Measurements from ENCODE around the gene FDX1.

FDX1 gene

GRCh38 chr11:110474578-110474977, 44.8 kb downstream of the FDX1 start:
- WGBS (ENCODE audit: extremely low coverage, insufficient coverage, insufficient read length), result no CpG with 5 or more reads among the region's 1 CpG
- no peak overlapping the region for H2AK5ac ChIP-seq (ENCODE audit: low read length)
- H2BK12ac ChIP-seq (ENCODE audit: low read length), result no peak overlapping the region
- no peak overlapping the region for H3K14ac ChIP-seq (ENCODE audit: low read length)
- no peak overlapping the region for H3K4ac ChIP-seq (ENCODE audit: low read depth, low read length)
- no peak overlapping the region for H4K8ac ChIP-seq (ENCODE audit: low read depth, low read length)
- H2BK5ac ChIP-seq (ENCODE audit: low read depth, low read length, poor library complexity), result no peak overlapping the region
- H3K4me1 ChIP-seq (ENCODE audit: control insufficient read depth in 1 of 2, insufficient read depth in 2 of 2, low read length in 2 of 2), result no peaks in the 10 kb centered on the region
- DNase-seq, result no peak
- no peak overlapping the region for H3K27ac ChIP-seq (ENCODE audit: low read depth, low read length)
- no peak overlapping the region for H2AFZ ChIP-seq (ENCODE audit: insufficient read depth, low read length, poor library complexity)
- H3K79me2 ChIP-seq (ENCODE audit: control insufficient read depth, insufficient read depth, low read length, poor library complexity), result no peaks in the 10 kb centered on the region
- H3K23ac ChIP-seq (ENCODE audit: low read length), result no peak overlapping the region
- no peaks in the 10 kb centered on the region for H3K36me3 ChIP-seq (ENCODE audit: control insufficient read depth in 1 of 2, insufficient read depth in 2 of 2, low read length in 2 of 2)
- no peak overlapping the region for H3K9ac ChIP-seq (ENCODE audit: low read length)
- H3K79me1 ChIP-seq (ENCODE audit: low read length), result no peaks in the 10 kb centered on the region
- H4K12ac ChIP-seq (ENCODE audit: low read depth, low read length), result no peak overlapping the region
- H3K27me3 ChIP-seq (ENCODE audit: insufficient read depth, low read length), result no peaks in the 10 kb centered on the region
- no peak overlapping the region for H4K91ac ChIP-seq (ENCODE audit: low read depth, low read length)
- H3K4me2 ChIP-seq (ENCODE audit: low read length), result no peak overlapping the region
- no peak overlapping the region for H3K18ac ChIP-seq (ENCODE audit: low read length)
- no peak overlapping the region for H2BK120ac ChIP-seq (ENCODE audit: insufficient read depth, low read length, poor library complexity)
- no peaks in the 10 kb centered on the region for H3K9me3 ChIP-seq (ENCODE audit: insufficient read depth, low read depth, low read length)
- H3K4me3 ChIP-seq (ENCODE audit: low read depth, low read length), result no peak overlapping the region

- Histone ChIP-seq H2BK120ac (ENCODE audit: insufficient read depth, low read length, poor library complexity) (no peak overlapping the region), H4K8ac (ENCODE audit: low read depth, low read length) (no peak overlapping the region), H3K4ac (ENCODE audit: low read depth, low read length) (no peak overlapping the region), H3K14ac (ENCODE audit: low read length) (no peak overlapping the region), H3K27ac (ENCODE audit: low read depth, low read length) (no peak overlapping the region), H4K12ac (ENCODE audit: low read depth, low read length) (no peak overlapping the region), H4K91ac (ENCODE audit: low read depth, low read length) (no peak overlapping the region), H2BK5ac (ENCODE audit: low read depth, low read length, poor library complexity) (no peak overlapping the region), H2AK5ac (ENCODE audit: low read length) (no peak overlapping the region), H3K27me3 (ENCODE audit: insufficient read depth, low read length) (no peaks in the 10 kb centered on the region), H3K18ac (ENCODE audit: low read length) (no peak overlapping the region), H2BK12ac (ENCODE audit: low read length) (no peak overlapping the region), H3K79me1 (ENCODE audit: low read length) (no peaks in the 10 kb centered on the region), H3K9ac (ENCODE audit: low read length) (no peak overlapping the region), H3K4me2 (ENCODE audit: low read length) (no peak overlapping the region), H3K4me1 (ENCODE audit: control insufficient read depth in 1 of 2, insufficient read depth in 2 of 2, low read length in 2 of 2) (no peaks in the 10 kb centered on the region), H3K9me3 (ENCODE audit: insufficient read depth, low read depth, low read length) (no peaks in the 10 kb centered on the region), H3K79me2 (ENCODE audit: control insufficient read depth, insufficient read depth, low read length, poor library complexity) (no peaks in the 10 kb centered on the region), H2AFZ (ENCODE audit: insufficient read depth, low read length, poor library complexity) (no peak overlapping the region), H3K36me3 (ENCODE audit: control insufficient read depth in 1 of 2, insufficient read depth in 2 of 2, low read length in 2 of 2) (no peaks in the 10 kb centered on the region), H3K4me3 (ENCODE audit: low read depth, low read length) (no peak overlapping the region), H3K23ac (ENCODE audit: low read length) (no peak overlapping the region)
- WGBS (ENCODE audit: extremely low coverage, insufficient coverage, insufficient read length), result no CpG with 5 or more reads among the region's 1 CpG
- DNase-seq, result no peak
Measured at GRCh38 chr11:110475671-110476070, 45.9 kb downstream of the FDX1 start.

GRCh38 chr11:110478410-110478809, 48.7 kb downstream of the FDX1 start:
- no peaks in the 10 kb centered on the region for H3K79me1 ChIP-seq (ENCODE audit: low read length)
- H3K23ac ChIP-seq (ENCODE audit: low read length), result no peak overlapping the region
- WGBS (ENCODE audit: extremely low coverage, insufficient coverage, insufficient read length), result no CpG with 5 or more reads among the region's 12 CpGs
- H2BK12ac ChIP-seq (ENCODE audit: low read length), result no peak overlapping the region
- H2AK5ac ChIP-seq (ENCODE audit: low read length), result no peak overlapping the region
- H2BK120ac ChIP-seq (ENCODE audit: insufficient read depth, low read length, poor library complexity), result no peak overlapping the region
- H3K18ac ChIP-seq (ENCODE audit: low read length), result no peak overlapping the region
- H2AFZ ChIP-seq (ENCODE audit: insufficient read depth, low read length, poor library complexity), result no peak overlapping the region
- peak; percentile 42 to 70 for DNase-seq
- no peak overlapping the region for H2BK5ac ChIP-seq (ENCODE audit: low read depth, low read length, poor library complexity)
- no peak overlapping the region for H3K27ac ChIP-seq (ENCODE audit: low read depth, low read length)
- no peaks in the 10 kb centered on the region for H3K27me3 ChIP-seq (ENCODE audit: insufficient read depth, low read length)
- no peak overlapping the region for H3K14ac ChIP-seq (ENCODE audit: low read length)
- H4K91ac ChIP-seq (ENCODE audit: low read depth, low read length), result no peak overlapping the region
- no peak overlapping the region for H3K4me2 ChIP-seq (ENCODE audit: low read length)
- no peak overlapping the region for H3K9ac ChIP-seq (ENCODE audit: low read length)
- no peak overlapping the region for H3K4me3 ChIP-seq (ENCODE audit: low read depth, low read length)
- H4K8ac ChIP-seq (ENCODE audit: low read depth, low read length), result no peak overlapping the region
- H3K4ac ChIP-seq (ENCODE audit: low read depth, low read length), result no peak overlapping the region
- no peaks in the 10 kb centered on the region for H3K9me3 ChIP-seq (ENCODE audit: insufficient read depth, low read depth, low read length)
- no peak overlapping the region for H4K12ac ChIP-seq (ENCODE audit: low read depth, low read length)
- no peaks in the 10 kb centered on the region for H3K4me1 ChIP-seq (ENCODE audit: control insufficient read depth in 1 of 2, insufficient read depth in 2 of 2, low read length in 2 of 2)
- no peaks in the 10 kb centered on the region for H3K36me3 ChIP-seq (ENCODE audit: control insufficient read depth in 1 of 2, insufficient read depth in 2 of 2, low read length in 2 of 2)
- no peaks in the 10 kb centered on the region for H3K79me2 ChIP-seq (ENCODE audit: control insufficient read depth, insufficient read depth, low read length, poor library complexity)

- H3K79me2 ChIP-seq (ENCODE audit: control insufficient read depth, insufficient read depth, low read length, poor library complexity), result no peaks in the 10 kb centered on the region
- H3K9me3 ChIP-seq (ENCODE audit: insufficient read depth, low read depth, low read length), result no peaks in the 10 kb centered on the region
- H3K4me2 ChIP-seq (ENCODE audit: low read length), result no peak overlapping the region
- H4K91ac ChIP-seq (ENCODE audit: low read depth, low read length), result no peak overlapping the region
- no peak overlapping the region for H3K4me3 ChIP-seq (ENCODE audit: low read depth, low read length)
- no peak overlapping the region for H4K12ac ChIP-seq (ENCODE audit: low read depth, low read length)
- no peak overlapping the region for H2BK5ac ChIP-seq (ENCODE audit: low read depth, low read length, poor library complexity)
- no peak overlapping the region for H2BK12ac ChIP-seq (ENCODE audit: low read length)
- H3K27ac ChIP-seq (ENCODE audit: low read depth, low read length), result no peak overlapping the region
- no peak overlapping the region for H3K18ac ChIP-seq (ENCODE audit: low read length)
- DNase-seq, result peak; percentile 83 to 98
- no peak overlapping the region for H3K23ac ChIP-seq (ENCODE audit: low read length)
- H3K27me3 ChIP-seq (ENCODE audit: insufficient read depth, low read length), result no peaks in the 10 kb centered on the region
- H2BK120ac ChIP-seq (ENCODE audit: insufficient read depth, low read length, poor library complexity), result no peak overlapping the region
- no peaks in the 10 kb centered on the region for H3K79me1 ChIP-seq (ENCODE audit: low read length)
- no peak overlapping the region for H2AFZ ChIP-seq (ENCODE audit: insufficient read depth, low read length, poor library complexity)
- no CpG with 5 or more reads among the region's 5 CpGs for WGBS (ENCODE audit: extremely low coverage, insufficient coverage, insufficient read length)
- H3K4me1 ChIP-seq (ENCODE audit: control insufficient read depth in 1 of 2, insufficient read depth in 2 of 2, low read length in 2 of 2), result no peaks in the 10 kb centered on the region
- H2AK5ac ChIP-seq (ENCODE audit: low read length), result no peak overlapping the region
- no peak overlapping the region for H4K8ac ChIP-seq (ENCODE audit: low read depth, low read length)
- H3K9ac ChIP-seq (ENCODE audit: low read length), result no peak overlapping the region
- H3K4ac ChIP-seq (ENCODE audit: low read depth, low read length), result no peak overlapping the region
- H3K36me3 ChIP-seq (ENCODE audit: control insufficient read depth in 1 of 2, insufficient read depth in 2 of 2, low read length in 2 of 2), result no peaks in the 10 kb centered on the region
- no peak overlapping the region for H3K14ac ChIP-seq (ENCODE audit: low read length)
Measured at GRCh38 chr11:110479108-110480101, 49.7 kb downstream of the FDX1 start.
